Activated naive CD8-positive, alpha-beta T cell treated with anti-CD3 and anti-CD28 coated beads, Interleukin-2, amount 50 U/mL, for 16 hours (primary cell): ENCODE measurements around the gene SNX18.
"Not testable (repeated sequence)": the region's sequence is repeated elsewhere in the genome, so short reads cannot be mapped to it uniquely, and the experiment has no call there.

Experiments
- DNase-seq: peaks from one replicate; pipeline ENCODE4 v3.0.0-alpha.2; 2020; ENCODE audit warnings: low read depth, low spot score

The SNX18 gene

DNA sequence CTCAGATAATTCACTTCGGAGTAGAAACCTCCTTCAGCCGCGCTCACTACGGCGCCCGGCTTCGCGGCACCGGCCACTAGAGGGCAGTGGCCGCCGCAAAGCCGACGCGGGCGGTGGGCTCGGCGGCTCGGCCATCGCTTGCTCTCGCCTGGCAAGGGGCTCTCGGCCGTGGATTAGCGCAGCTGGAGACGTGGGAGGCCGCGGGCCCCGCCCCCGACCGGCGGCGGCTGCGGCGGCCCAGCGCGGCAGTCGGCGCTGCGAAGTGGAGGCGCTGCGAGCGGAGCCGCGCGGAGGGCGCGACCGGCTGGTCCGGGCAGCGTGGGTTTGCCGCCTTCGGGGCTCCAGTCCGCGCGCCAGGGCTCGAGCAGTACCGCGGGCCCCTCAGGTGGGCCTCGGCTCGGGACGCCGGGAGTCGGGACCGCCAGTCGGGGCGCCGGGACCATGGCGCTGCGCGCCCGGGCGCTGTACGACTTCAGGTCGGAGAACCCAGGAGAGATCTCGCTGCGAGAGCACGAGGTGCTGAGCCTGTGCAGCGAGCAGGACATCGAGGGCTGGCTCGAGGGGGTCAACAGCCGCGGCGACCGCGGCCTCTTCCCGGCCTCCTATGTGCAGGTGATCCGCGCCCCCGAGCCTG, at the start of gene SNX18:
SNX18 (plus strand) TSS at position 248 of the 634 bp plus-strand sequence; CDS start at position 442, 194 bp downstream.
- peak; percentile 79 for DNase-seq

DNA sequence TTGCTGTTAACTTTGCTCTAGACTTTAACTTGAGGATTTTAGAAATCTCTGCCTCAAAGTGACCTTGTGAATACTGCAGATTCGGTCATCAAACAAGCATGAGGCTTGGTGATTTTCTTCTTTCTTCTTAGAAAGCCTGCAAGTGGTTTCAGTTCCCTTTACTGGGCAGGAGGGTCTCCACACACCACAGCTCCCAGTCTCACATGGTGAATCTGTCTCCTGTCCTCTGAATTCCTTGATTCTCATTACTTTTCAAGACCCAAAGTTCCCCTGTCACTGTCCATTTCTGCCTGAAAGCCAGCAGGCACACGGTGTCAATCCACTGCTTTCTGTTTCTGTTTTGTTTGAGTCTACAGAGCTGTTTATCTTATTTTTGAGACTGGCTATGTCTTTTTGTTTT, 47.9 kb upstream of the SNX18 start:
- no peak for DNase-seq

DNA sequence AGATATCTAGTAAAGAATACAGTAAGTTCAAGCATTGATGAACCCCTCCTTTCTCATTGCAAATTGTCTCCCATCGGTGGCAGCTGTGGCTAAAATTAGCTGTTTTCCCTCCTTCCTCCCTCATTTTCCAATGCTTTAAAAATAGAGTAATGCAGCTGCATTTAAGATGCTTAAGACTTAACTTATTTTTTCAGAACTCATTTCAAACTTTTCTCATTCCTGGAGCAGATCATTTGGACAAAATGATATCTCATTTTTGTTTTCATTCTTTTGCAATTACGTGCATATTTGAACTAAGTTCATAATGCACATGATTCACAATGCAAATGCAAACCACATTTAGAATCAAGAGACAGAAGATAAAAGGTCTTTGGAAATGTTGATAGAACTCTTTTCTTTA, 47.4 kb upstream of the SNX18 start:
- DNase-seq: no peak

DNA sequence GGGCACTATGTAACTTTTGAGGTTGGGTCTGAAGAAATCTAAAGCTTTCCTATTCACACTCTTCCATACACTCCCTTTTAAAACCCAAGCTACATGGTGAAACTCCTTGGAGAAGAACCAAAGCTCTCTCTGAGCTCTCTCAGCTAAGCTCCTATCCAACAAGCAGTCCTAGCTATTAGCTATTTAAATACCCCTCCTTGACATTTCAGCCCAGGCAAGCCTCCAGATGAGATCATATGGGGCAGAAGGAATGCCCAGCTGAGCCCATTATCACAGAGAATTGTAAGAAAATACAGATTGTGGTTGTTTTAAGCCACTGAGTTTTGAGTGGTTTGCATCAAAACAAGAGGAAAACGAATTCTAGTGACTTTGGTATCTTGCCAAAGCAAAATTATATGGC, 46.9 kb upstream of the SNX18 start:
- no peak for DNase-seq

- no peak for DNase-seq
Observed at GRCh38 chr5:54471398-54471797, 46.2 kb upstream of the SNX18 start.

DNA sequence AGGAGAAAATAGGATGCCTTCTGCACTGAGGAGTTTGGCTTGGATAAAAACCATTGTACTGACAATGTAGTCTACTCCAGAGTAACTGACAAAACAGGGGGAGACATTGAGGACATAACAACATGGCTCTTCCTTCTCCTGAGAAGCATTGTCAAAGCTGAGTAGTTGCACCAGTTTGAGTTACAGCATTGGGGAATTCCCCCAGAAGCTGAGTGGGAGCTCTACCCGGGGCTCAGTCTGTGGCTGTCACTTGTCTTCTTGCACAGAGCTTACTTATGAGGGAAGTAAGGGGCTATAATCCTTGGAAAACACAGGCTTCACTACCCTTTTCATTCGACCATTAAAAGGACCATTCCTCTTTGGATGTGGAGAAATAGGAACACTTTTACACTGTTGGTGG, 40.9 kb upstream of the SNX18 start:
- no peak for DNase-seq

- no peak for DNase-seq
Observed at GRCh38 chr5:54477941-54478478, 39.5 kb upstream of the SNX18 start.

GRCh38 chr5:54480296-54480695, 37.3 kb upstream of the SNX18 start:
- DNase-seq: no peak

DNA sequence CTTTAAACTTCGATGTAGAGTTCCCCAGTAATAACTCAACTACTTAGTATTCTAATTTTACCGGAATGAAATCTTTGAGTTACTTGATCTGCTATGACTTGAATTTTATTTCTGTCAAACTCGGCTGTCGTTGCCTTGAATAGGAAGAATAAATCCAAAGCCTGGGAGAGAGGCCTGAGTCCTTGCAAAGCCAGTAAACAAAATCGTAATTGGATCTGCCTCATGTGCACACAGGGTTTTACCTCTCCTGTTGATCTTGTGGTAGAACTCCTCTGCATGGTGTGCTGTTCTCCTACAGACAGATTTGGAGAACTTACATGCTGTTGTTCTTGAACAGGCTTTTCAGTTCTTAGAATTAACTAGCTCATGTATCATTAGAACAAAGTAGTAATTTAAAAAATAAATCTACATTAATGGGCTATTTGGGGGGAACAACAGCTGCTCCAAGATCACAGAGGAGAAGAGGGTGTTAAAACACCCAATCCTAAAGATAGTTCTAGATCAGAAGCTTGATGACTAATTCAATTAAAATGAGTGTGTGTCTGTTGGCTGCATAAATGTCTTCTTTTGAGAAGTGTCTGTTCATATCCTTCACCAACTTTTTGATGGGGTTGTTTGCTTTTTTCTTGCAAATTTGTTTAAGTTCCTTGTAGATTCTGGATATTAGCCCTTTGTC, 33.2 kb upstream of the SNX18 start:
- DNase-seq: no peak

GRCh38 chr5:54485659-54486058, 31.9 kb upstream of the SNX18 start:
- not testable (repeated sequence) for DNase-seq

- DNase-seq: not testable (repeated sequence)
Observed at GRCh38 chr5:54489648-54489979, 27.9 kb upstream of the SNX18 start.

DNA sequence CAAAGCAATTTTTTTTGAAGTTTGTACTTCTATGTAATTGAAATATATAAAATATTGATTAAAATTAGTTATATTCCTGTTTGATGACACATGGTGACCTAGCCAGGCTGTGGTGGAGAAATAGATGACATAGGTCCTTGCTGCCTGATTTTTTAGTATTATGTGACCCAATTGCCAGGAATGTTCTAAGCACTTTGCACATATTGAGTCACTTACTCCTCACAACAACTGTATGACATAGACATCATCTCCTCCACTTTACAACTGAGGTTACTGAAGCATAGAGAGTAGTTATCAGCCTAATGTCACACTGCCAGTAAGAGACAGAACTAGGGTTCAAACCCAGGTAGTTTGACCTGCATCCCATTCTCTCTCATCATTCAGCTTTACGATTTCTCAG, 26.2 kb upstream of the SNX18 start:
- DNase-seq: no peak

GRCh38 chr5:54492178-54492577, 25.4 kb upstream of the SNX18 start:
- DNase-seq: no peak

- DNase-seq: no peak
Observed at GRCh38 chr5:54495027-54495426, 22.5 kb upstream of the SNX18 start.

GRCh38 chr5:54514291-54514690, 3.3 kb upstream of the SNX18 start:
- no peak for DNase-seq

- DNase-seq: no peak
Observed at GRCh38 chr5:54514841-54515432, 2.6 kb upstream of the SNX18 start.

GRCh38 chr5:54515634-54516033, 1.9 kb upstream of the SNX18 start:
- DNase-seq: no peak

DNA sequence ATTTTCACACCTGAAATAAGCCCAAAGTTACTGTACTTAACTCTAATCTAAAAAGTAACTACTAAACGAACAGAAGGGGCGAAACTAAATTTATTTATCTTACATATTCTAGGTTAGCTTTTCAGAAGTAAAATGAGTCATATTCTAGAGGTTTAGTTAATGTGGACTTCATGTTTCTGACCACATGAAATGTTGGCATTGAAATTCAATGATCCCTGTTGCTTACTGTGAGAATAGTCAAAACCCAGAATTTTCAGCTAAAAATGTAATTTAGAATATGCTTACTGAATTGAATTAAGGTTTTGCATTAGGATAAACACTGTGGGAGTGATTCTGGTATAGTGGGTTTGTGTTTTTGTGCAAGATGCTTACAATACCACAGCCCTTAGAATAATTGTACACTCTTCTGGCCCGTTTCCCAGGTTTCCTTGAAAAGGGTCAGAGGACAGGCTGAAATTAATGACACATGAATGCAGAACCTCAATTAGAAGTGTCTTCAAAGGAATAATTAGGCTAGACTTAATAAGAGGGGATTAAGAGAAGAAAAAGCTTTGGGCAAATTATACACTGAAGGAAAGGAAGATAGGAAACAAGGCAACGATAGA, 1.4 kb upstream of the SNX18 start:
- no peak for DNase-seq

GRCh38 chr5:54517174-54517511, 416 bp upstream of the SNX18 start:
- no peak for DNase-seq

- DNase-seq: peak; percentile 17
Observed at GRCh38 chr5:54518146-54518817, 723 bp downstream of the SNX18 start.

- no peak for DNase-seq
Observed at GRCh38 chr5:54518818-54519508, 1.4 kb downstream of the SNX18 start.

- DNase-seq: no peak
Observed at GRCh38 chr5:54519509-54519876, 1.9 kb downstream of the SNX18 start.
